GM21529 (cell line): ENCODE data around the gene CDX2.
"Not testable (repeated sequence)": the region's sequence is repeated elsewhere in the genome, so short reads cannot be mapped to it uniquely, and the experiment has no call there.

Experiments used
- ATAC-seq: cut with Tn5 transposase; IDR thresholded peaks from one replicate; pipeline ENCODE4 v1.9.1; 2021; ENCODE audit not compliant: unreplicated experiment

CDX2 gene

GRCh38 chr13:27965740-27966640, 3.1 kb downstream of the CDX2 start:
- ATAC-seq: no peak

GRCh38 chr13:27965343-27965739, 3.8 kb downstream of the CDX2 start:
- ATAC-seq: no peak

GRCh38 chr13:27964741-27965323, 4.3 kb downstream of the CDX2 start:
- no peak for ATAC-seq

- not testable (repeated sequence) for ATAC-seq
Observed at GRCh38 chr13:27964206-27964605, 4.9 kb downstream of the CDX2 start.

- ATAC-seq: no peak
Observed at GRCh38 chr13:27963491-27963890, 5.6 kb downstream of the CDX2 start.

GRCh38 chr13:27962982-27963381, 6.1 kb downstream of the CDX2 start:
- ATAC-seq: no peak

- ATAC-seq: no peak
Observed at GRCh38 chr13:27962128-27962841, 6.8 kb downstream of the CDX2 start.

- ATAC-seq: no peak
Observed at GRCh38 chr13:27961227-27962085, 7.7 kb downstream of the CDX2 start.

GRCh38 chr13:27960362-27961226, 8.5 kb downstream of the CDX2 start:
- ATAC-seq: no peak

GRCh38 chr13:27959976-27960361, 9.1 kb downstream of the CDX2 start:
- ATAC-seq: no peak

GRCh38 chr13:27956576-27957300, 12.4 kb downstream of the CDX2 start:
- no peak for ATAC-seq

GRCh38 chr13:27955014-27955591, 14.0 kb downstream of the CDX2 start:
- ATAC-seq: no peak

- ATAC-seq: no peak
Observed at GRCh38 chr13:27954406-27954851, 14.7 kb downstream of the CDX2 start.

- ATAC-seq: peak; percentile 86
Observed at GRCh38 chr13:27953676-27954405, 15.3 kb downstream of the CDX2 start.

- no peak for ATAC-seq
Observed at GRCh38 chr13:27952876-27953675, 16.0 kb downstream of the CDX2 start.

GRCh38 chr13:27942972-27943371, 26.1 kb downstream of the CDX2 start:
- ATAC-seq: no peak

GRCh38 chr13:27933580-27934328, 35.4 kb downstream of the CDX2 start:
- ATAC-seq: no peak
